GM19351 (cell line): ENCODE measurements around the gene OR10A5.
A peak's percentile ranks its signal among the peaks of the same experiment; 100 is the strongest.
"Not testable (repeated sequence)": the region's sequence is repeated elsewhere in the genome, so short reads cannot be mapped to it uniquely, and the experiment has no call there.

Experiments
- ATAC-seq: cut with Tn5 transposase; IDR thresholded peaks from one replicate; pipeline ENCODE4 v1.9.1; 2021; ENCODE audit warnings: mild to moderate bottlenecking, moderate library complexity; ENCODE audit not compliant: unreplicated experiment

OR10A5 gene

DNA sequence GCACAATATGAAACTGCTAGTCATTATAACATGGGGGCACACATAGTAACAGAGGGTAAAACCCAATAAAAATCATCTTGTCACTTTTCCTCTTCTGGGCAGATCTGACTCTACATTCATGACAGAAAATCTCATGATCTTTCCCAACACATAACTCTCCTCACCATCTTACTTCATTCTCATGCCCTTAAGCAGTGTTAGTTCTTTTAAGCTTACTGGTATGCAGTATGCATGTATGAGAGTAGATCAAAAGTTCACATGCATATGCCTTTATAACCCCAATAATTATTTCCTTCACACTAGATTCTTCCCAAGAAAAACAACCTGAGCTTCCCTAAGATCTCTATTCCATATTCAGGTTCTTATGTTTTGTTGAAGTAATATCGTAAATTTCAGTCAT is 25.8 kb downstream of the OR10A5 start:
- no peak for ATAC-seq

GRCh38 chr11:6875761-6876160 is 30.3 kb downstream of the OR10A5 start:
- ATAC-seq = no peak

DNA sequence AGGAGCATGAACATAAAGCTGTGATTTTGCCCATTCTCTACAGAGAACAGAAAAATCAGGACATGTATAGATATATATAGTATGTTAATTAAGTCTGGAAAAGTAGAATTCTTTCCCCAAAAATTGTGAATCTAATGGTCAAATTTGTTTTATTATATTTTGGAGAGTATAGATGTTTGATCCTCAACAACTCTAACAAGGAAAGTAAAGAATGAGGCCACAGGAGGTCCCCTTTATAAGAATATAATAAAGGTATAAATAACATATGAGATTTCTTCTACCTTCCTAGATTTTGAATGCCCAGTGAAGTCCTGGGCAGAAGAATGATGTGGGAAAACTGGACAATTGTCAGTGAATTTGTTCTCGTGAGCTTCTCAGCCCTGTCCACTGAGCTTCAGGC is 30.8 kb downstream of the OR10A5 start, which contains the start of gene OR10A4:
TSS of gene OR10A4 (plus strand) at position 301 of the 400 bp plus-strand sequence. CDS start at position 324, 23 bp downstream.
- ATAC-seq = no peak

DNA sequence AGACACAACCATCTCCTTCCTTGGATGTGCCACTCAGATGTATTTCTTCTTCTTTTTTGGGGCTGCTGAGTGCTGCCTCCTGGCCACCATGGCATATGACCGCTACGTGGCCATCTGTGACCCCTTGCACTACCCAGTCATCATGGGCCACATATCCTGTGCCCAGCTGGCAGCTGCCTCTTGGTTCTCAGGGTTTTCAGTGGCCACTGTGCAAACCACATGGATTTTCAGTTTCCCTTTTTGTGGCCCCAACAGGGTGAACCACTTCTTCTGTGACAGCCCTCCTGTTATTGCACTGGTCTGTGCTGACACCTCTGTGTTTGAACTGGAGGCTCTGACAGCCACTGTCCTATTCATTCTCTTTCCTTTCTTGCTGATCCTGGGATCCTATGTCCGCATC is 31.4 kb downstream of the OR10A5 start:
- no peak for ATAC-seq

- no peak for ATAC-seq
Observed at GRCh38 chr11:6882751-6883150, 37.3 kb downstream of the OR10A5 start.

DNA sequence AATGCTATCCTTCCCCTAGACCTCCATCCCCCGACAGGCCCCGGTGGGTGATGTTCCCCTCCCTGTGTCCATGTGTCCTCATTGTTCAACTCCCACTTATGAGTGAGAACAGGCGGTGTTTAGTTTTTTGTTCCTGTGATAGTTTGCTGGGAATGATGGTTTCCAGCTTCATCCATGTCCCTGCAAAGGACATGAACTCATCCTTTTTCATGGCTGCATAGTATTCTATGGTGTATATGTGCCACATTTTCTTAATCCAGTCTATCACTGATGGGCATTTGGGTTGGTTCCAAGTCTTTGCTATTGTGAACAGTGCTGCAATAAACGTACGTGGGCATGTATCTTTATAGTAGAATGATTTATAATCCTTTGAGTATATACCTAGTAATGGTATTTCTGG is 42.2 kb downstream of the OR10A5 start:
- ATAC-seq = not testable (repeated sequence)

GRCh38 chr11:6888830-6889229 is 43.3 kb downstream of the OR10A5 start:
- ATAC-seq = no peak

DNA sequence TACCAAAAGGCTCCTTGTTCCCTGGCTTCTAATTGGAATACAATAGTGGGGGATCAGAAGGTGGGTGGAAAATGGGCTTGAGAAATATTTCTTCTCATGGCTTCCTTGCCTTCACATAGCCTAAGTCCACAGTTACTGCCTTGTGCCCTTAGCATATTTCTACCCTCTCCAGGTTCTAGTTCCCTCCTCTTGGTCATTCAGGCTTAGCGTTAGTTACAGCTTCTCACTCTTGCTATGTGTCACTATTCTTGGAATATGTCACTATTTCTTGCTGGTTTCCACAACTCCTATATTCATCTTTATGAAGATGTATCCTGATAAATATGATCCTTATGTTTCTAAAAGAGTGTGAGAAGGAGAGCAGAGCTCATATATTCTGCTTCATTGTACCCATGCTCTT is 44.4 kb downstream of the OR10A5 start:
- ATAC-seq = peak; percentile 67

GRCh38 chr11:6892400-6892799 is 46.9 kb downstream of the OR10A5 start, which contains the start of gene OR2D2:
TSS of gene OR2D2 (minus strand) at chr11:6892500. CDS start at chr11:6892500, 0 bp downstream.
- no peak for ATAC-seq

- ATAC-seq = no peak
Observed at GRCh38 chr11:6894097-6894496, 48.6 kb downstream of the OR10A5 start.

DNA sequence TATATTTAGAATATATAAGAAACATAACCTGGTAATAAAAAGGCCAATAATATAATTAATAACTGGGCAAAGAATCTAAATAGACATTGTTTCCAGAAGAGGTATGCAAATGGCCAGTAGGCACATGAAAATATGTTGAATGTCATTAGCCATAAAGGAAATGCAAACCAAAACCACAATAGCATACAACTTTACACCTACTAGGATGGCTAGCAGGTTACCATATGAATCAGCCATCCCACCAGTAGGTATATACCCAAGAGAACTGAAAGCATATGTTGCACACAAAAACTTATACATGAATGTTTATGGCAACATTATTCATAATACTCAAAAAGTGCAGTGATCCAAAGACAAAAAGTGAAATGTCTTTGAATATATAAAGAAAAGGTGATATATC is 49.5 kb downstream of the OR10A5 start:
- peak; percentile 97 for ATAC-seq
